HG03558 (cell line): ENCODE data around the gene CLIC5.

Experiments used
- ATAC-seq: cut with Tn5 transposase; IDR thresholded peaks from one replicate; pipeline ENCODE4 v1.9.1; 2021; ENCODE audit warnings: moderate number of reproducible peaks; ENCODE audit not compliant: unreplicated experiment; ENCODE audit errors: extremely low read depth

CLIC5 gene

DNA sequence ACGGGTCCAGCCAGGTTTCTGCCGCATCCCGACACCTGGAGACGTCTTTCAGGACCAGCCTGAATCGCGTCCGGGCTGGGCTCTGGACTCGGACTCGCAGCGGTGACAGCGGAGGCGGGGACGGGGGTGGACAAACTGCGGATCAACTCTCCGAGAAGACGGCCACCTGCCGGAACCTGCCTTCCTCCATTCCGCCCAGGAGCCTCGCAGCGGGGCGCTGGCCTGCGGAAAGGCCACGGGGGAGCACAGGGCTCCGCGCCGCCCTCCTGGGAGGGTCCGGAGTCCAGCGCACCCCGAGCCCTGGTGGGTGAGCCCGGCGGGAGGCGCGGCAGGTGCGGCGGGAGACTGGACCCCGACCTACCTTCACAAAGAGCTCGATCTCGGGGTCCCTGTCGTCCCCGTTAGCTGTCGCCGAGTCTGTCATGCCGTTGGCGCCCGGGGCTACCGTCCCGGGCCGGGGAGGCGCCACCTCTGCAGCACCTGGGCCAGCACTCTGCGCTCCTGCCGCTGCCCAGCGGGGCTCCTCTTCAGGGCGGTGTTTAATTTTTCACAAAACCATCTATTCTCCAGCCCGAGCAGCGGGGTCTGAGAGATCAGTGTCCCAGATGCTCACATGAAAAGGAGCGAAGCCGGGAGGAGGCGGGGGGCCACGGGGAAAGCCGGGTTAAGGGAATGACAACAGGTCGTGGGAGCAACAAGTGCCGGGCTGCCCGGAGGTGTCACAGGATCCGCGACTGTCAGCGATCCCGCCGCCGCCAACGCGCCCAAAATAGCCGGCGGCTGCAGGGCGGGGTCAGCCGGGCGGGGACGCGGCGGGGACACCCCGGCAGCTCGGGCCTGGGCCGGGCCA, at the start of gene CLIC5:
CLIC5 (minus strand) TSS at position 742 of the 850 bp plus-strand sequence; CDS start at position 424, 318 bp downstream.
- no peak for ATAC-seq

DNA sequence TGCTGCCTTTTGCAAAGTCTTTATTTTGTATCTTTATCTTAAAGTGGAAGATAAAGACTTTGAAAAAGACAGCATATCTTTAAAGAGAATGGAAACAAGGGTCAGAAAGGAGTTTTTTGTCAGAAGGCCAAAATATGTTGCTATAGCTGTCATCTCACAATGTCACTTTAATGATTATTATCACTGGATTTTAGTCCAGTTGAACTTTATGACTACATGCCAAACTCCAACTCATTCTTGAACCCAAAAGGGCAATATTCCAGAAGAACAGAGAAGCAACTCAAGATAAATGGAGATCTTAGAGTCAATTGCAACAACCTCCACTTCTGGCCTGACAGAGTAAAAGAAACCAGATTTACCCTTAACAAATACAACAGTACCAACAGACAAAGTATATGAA, 47.3 kb upstream of the CLIC5 start:
- ATAC-seq: no peak

GRCh38 chr6:46062312-46062711, 46.7 kb upstream of the CLIC5 start:
- ATAC-seq: no peak

DNA sequence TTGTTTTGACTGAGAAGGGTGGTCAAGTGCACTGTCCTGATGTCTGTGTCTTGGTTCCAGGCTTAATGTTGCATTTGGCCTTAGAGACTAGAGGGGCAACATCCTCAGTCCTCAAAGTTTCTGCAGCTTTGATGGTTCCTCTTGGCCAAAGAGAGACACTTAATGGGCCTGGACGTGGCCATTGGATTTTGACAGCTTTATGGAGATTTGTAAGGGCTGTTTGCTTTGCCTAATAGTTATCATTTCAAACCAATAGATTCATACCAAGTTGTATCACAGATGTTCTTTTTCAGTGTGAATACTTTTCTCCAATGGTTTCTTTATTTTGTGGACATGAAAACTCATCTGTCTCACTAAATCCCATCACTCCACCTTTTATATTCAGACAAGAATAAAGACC, 45.8 kb upstream of the CLIC5 start:
- ATAC-seq: no peak

DNA sequence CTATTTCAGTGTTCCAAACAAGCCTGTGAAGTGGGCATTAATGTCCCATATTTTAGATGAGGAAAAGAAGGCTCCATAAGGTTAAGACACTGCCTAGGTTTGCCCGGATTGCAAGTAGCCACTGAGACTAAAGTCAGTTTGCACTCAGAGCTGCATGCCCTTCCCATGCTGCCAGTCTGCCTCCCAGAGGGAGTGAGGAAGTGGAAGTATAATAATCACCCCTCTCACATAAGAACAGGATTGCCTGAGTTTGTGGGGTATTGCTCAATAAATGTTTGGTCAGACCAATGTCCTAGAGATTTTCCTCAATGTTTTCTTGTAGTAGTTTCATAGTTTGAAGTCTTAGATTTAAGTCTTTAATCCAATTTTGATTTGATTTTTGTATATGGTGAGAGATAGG, 43.9 kb upstream of the CLIC5 start:
- ATAC-seq: no peak

DNA sequence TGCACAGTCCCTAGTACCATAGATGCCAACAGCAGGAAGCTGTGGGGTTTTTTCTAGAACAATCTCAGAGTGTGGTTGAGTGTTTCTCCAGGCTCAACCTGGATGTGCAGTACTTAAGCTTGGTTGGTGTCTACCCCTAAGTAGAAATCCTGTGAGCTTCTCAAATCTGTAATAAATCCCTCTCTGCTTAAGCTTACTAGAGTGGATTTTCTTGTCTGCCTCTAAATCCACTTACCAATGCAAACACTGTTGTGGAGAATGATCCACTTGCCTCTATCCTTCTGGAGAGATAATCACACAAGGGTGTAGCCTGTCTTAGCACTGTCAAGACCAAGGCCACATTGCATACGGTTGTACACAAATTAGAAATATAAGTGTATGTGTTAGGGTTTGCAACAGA, 43.3 kb upstream of the CLIC5 start:
- no peak for ATAC-seq

GRCh38 chr6:46057792-46058191, 42.1 kb upstream of the CLIC5 start:
- no peak for ATAC-seq

DNA sequence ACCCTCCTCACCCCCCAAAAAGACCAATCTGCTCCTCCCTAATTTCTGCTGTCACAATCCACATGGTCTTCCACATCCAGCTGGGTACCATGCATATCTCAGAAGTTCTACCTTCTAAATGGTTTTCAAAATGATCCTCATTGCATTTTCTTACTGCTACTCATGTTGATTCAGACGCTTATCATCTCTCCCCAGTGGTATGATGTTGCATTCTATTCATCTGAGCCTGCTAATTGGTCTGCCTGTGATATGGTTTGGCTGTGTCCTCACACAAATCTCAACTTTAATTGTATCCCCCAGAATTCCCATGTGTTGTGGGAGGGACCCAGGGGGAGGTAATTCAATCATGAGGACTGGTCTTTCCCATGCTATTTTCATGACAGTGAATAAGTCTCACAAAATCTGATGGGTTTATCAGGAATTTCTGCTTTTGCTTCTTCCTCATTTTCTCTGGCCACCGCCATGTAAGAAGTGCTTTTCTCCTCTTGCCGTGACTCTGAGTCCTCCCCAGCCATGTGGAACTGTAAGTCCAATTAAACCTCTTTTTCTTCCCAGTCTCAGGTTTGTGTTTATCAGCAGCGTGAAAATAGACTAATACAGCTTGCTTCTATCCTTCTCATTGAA, 41.4 kb upstream of the CLIC5 start:
- ATAC-seq: no peak

- no peak for ATAC-seq
These were observed 38.9 kb upstream of the CLIC5 start for GRCh38 chr6:46054516-46054915.

GRCh38 chr6:46053039-46053933, 37.6 kb upstream of the CLIC5 start:
- no peak for ATAC-seq

- ATAC-seq: no peak
These were observed 36.8 kb upstream of the CLIC5 start for GRCh38 chr6:46052479-46052878.

- ATAC-seq: no peak
These were observed 36.3 kb upstream of the CLIC5 start for GRCh38 chr6:46051962-46052361.

- ATAC-seq: no peak
These were observed 35.3 kb upstream of the CLIC5 start for GRCh38 chr6:46050845-46051405.

- no peak for ATAC-seq
These were observed 33.1 kb upstream of the CLIC5 start for GRCh38 chr6:46048646-46049297.

- ATAC-seq: no peak
These were observed 31.0 kb upstream of the CLIC5 start for GRCh38 chr6:46046558-46047174.

DNA sequence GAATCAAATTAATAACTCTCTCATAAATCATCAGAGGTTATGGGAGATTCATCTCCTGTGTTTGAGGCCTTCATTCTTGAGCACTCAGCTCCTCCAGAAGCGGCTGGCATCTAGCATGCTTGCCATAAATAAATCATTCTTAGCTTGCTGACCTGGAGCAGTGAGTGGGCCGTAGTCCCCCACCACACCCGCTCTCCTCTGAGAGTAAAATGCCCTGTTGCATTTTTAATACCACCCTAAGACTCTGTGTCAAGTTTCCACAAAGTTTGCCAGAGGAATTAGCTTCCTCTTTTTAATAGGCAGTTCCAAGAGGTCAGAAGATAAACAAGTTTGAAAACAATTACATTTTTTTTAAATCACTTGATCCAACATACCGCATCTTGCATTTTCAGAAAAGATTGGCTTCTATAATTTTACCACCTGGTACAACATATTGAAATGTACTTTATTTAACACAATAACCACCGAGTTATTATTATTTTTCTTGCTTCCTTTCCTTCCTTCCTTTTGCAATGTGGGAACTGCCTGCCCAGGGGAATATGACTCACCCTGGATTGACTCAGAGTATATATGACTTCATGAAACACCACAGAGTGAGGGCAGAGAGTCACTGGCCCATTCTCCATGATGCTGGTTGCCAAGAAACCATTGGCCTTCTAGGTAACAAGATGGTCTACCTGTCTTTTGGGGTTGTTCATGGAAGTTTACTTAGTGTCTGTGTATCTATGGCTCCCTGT, 29.4 kb upstream of the CLIC5 start:
- ATAC-seq: no peak

- no peak for ATAC-seq
These were observed 26.8 kb upstream of the CLIC5 start for GRCh38 chr6:46042355-46042999.

DNA sequence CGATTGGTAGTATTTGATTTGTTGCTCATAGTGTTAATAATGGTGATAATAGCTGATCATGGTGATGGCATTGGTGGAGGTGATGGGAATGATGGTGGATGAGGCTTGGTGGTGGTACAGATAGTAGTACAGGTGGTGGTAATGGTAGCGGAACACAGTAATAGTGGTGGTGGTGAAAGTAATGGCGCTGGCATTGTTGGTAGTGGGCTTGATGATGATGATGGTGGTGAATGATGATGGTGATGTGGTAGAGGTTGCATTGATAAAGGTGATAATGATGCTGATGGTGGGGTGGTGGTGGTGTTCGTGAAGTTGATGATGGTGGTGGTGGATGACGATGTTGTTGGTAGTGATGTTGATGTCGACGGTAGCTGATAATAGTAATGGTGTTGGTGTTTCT, 24.6 kb upstream of the CLIC5 start:
- no peak for ATAC-seq
